K562 (cell line): Measurements from ENCODE around the gene RNF152. TPM values are rescaled to one million over a fixed set of nuclear protein-coding genes. Genes with fewer than 3 reads are reported as not detected.

ENCODE experiments used
- HDAC8 ChIP-seq: fragments of 450-650 bp; IDR thresholded peaks from 2 replicates; pipeline ENCODE4 v1.6.1; 2016; ENCODE audit warnings: mild to moderate bottlenecking, missing genetic modification characterization, moderate library complexity, missing compliant biosample characterization
- MEIS2 ChIP-seq: fragments of 450-650 bp; IDR thresholded peaks from 2 replicates; pipeline ENCODE4 v1.6.1; 2014; ENCODE audit warnings: mild to moderate bottlenecking; ENCODE audit not compliant: partially characterized antibody
- MNT ChIP-seq, 2 experiments: fragments of 450-650 bp; conservative IDR thresholded peaks; 2 replicates each; pipeline ENCODE4 v1.6.1; 2017; ENCODE audit warnings: mild to moderate bottlenecking in 2 of 2, moderate library complexity in 2 of 2
- RBM14 ChIP-seq: fragments of 200-400 bp; formaldehyde crosslinking; IDR thresholded peaks from 2 replicates; pipeline ENCODE4 v1.6.1; 2018; ENCODE audit warnings: low read depth, mild to moderate bottlenecking, low read length, moderate library complexity, borderline replicate concordance; ENCODE audit not compliant: insufficient read depth
- RCOR1 ChIP-seq, 2 experiments: IDR thresholded peaks; 2 replicates each; pipeline ENCODE4 v1.6.1; 2012; ENCODE audit warnings: low read depth in 2 of 2, low read length in 2 of 2, borderline replicate concordance in 1 of 2, improper control_type of control experiment in 1 of 2
- SRF ChIP-seq, 2 experiments: fragments of 250-450, 450-650 bp in 1 of 2; sonication (Bioruptor Pico) in 1 of 2; sonication (generic) in 1 of 2; formaldehyde crosslinking; IDR thresholded peaks; 2 replicates each; pipeline versions ENCODE4 v1.5.0 to v1.5.1; 2020 to 2022; ENCODE audit warnings: mild to moderate bottlenecking in 1 of 2, missing genetic modification reagents in 1 of 2
- U2AF2 ChIP-seq: fragments of 200-400 bp; formaldehyde crosslinking; optimal IDR thresholded peaks from 2 replicates; pipeline ENCODE3; 2017; ENCODE audit warnings: low read depth, mild to moderate bottlenecking, low read length
- ZBTB12 ChIP-seq: fragments of 250-450 bp; sonication (Bioruptor Pico); IDR thresholded peaks from 2 replicates; pipeline ENCODE4 v1.4.0; 2020
- ZBTB40 ChIP-seq, 2 experiments: fragments of 450-650 bp in 1 of 2; sonication (generic) in 1 of 2; formaldehyde crosslinking in 1 of 2; IDR thresholded peaks; 2 replicates each; pipeline versions ENCODE4 v1.7.1 to v1.9.0; 2016 to 2022; ENCODE audit warnings: inconsistent platforms in 1 of 2, mild to moderate bottlenecking in 1 of 2, missing genetic modification reagents in 1 of 2
- ZNF146 ChIP-seq: IDR thresholded peaks from one replicate; pipeline ENCODE4 v1.6.1; 2018; ENCODE audit warnings: missing compliant biosample characterization; ENCODE audit not compliant: unreplicated experiment
- ZNF551 ChIP-seq: fragments of 250-450 bp; sonication (Bioruptor Pico); IDR thresholded peaks from 2 replicates; pipeline ENCODE4 v1.5.0; 2021; ENCODE audit warnings: mild to moderate bottlenecking, moderate library complexity
- polyA plus RNA-seq, 8 experiments: library from polyadenylated mRNA; depleted of rRNA in 4 of 8; stranded (reverse) in 5 of 8; unstranded in 3 of 8; fragments of >200 nt; fragmentation: Nextera tagmentation in 2 of 8; fragmentation: Illumina TruSeq in 1 of 8; extraction: Ambion mirVana in 2 of 8; extraction: Trizol in 1 of 8; gene quantifications; 2 replicates each; pipeline versions ENCODE4 v1.2.1 to v1.2.3, GENCODE V29; 2011 to 2014; ENCODE audit warnings: inconsistent platforms in 1 of 8, missing spikeins in 1 of 8
- total RNA-seq, 7 experiments: library from RNA; depleted of rRNA in 6 of 7; stranded (reverse); fragments of >200 nt in 6 of 7; fragmentation: Illumina TruSeq in 2 of 7; extraction: Trizol in 2 of 7; gene quantifications; 2 replicates each; pipeline versions ENCODE4 v1.2.1 to v1.2.3, GENCODE V29; 2011 to 2021; ENCODE audit warnings: low replicate concordance in 1 of 7

The RNF152 gene
- total and polyA plus RNA-seq, 9 of the 15 experiments (the other 6 are each of a cell fraction or from before 2014, with no cell fraction given) = 0.04 to 0.05 TPM; not detected in 7

GRCh38 chr18:61921621-61922235 is 28.9 kb upstream of the RNF152 start (continued):
- no peak for TF ChIP-seq U2AF2
- TF ChIP-seq RBM14 = no peak
- TF ChIP-seq HDAC8 = no peak
- TF ChIP-seq ZNF551 (CRISPR knock-in tag) = no peak
- TF ChIP-seq SRF (CRISPR knock-in tag; IDR thresholded peaks at IDR 0.05) = peak in 1 of 2 experiments; percentile 77; a peak in 2 of 4 replicates
- TF ChIP-seq MNT (conservative IDR thresholded peaks at IDR 0.05) = no peak
- TF ChIP-seq ZBTB12 (CRISPR knock-in tag) = no peak
- TF ChIP-seq ZNF146 (CRISPR knock-in tag) = no peak
- peak; percentile 85 for TF ChIP-seq MEIS2
- TF ChIP-seq RCOR1 (IDR thresholded peaks at IDR 0.05; ENCODE audit: borderline replicate concordance in 1 of 2, low read depth in 2 of 2, low read length in 2 of 2) = peak in 1 of 2 experiments; percentile 12; a peak in 1 of 4 replicates
- no peak for TF ChIP-seq ZBTB40 (IDR thresholded peaks at IDR 0.05)
- TF ChIP-seq ZBTB40 (CRISPR knock-in tag; IDR thresholded peaks at IDR 0.05) = no peak
